ENCODE results near the gene GNAL. TPM values are rescaled to one million over a fixed set of nuclear protein-coding genes. Genes with fewer than 3 reads are reported as not detected.
"Not testable (repeated sequence)": the region's sequence is repeated elsewhere in the genome, so short reads cannot be mapped to it uniquely, and the experiment has no call there.

The GNAL gene
- total RNA-seq (under 1 TPM; 0.10 to 0.37 TPM), total RNA-seq (0.23 to 1.1 reads per million in 2 donors)

- H3K9me3 ChIP-seq (ENCODE audit: control insufficient read depth, low read length, poor library complexity, severe bottlenecking), result peaks cover 4% of the 10 kb centered on the region
- ATAC-seq (peak; percentile 86), DNase-seq (peak in 1 of 3 donors; percentile 33)
- H3K36me3 Mint-ChIP-seq (ENCODE audit: low read depth), result no peaks in the 10 kb centered on the region
- peak within 1 kb of the TSS; percentile 87 for H3K4me3 Mint-ChIP-seq
- peaks cover 8% of the 10 kb centered on the region for H3K4me1 Mint-ChIP-seq
- H3K27me3 Mint-ChIP-seq, result peaks cover 31% of the 10 kb centered on the region
- no peak within 1 kb of the TSS for H3K27ac Mint-ChIP-seq
Measured at GRCh38 chr18:11688972-11689668, at the start of gene GNAL. Gene GNAL, plus strand, starts transcription at chr18:11689264. Its CDS starts 300 bp downstream, at chr18:11689564.

- H3K4me3 Mint-ChIP-seq; H3K9me3 ChIP-seq (ENCODE audit: control insufficient read depth, low read length, poor library complexity, severe bottlenecking); ATAC-seq; H3K36me3 Mint-ChIP-seq (ENCODE audit: low read depth); H3K27ac Mint-ChIP-seq; DNase-seq; H3K4me1 Mint-ChIP-seq: not testable (repeated sequence)
- H3K27me3 Mint-ChIP-seq, result peaks cover 16% of the 10 kb centered on the region
Measured at GRCh38 chr18:11647310-11647709, 41.8 kb upstream of the GNAL start.

- not testable (repeated sequence) for H3K27ac Mint-ChIP-seq, H3K4me3 Mint-ChIP-seq
Measured at GRCh38 chr18:11647804-11648203, 41.3 kb upstream of the GNAL start.

GRCh38 chr18:11649839-11650238 lies 39.2 kb upstream of the GNAL start:
- no peak overlapping the region for H3K4me3 Mint-ChIP-seq
- ATAC-seq (no peak), DNase-seq (no peak)
- peaks cover 3% of the 10 kb centered on the region for H3K4me1 Mint-ChIP-seq
- no peaks in the 10 kb centered on the region for H3K9me3 ChIP-seq (ENCODE audit: control insufficient read depth, low read length, poor library complexity, severe bottlenecking)
- peaks cover 32% of the 10 kb centered on the region for H3K27me3 Mint-ChIP-seq
- peaks cover 4% of the 10 kb centered on the region for H3K36me3 Mint-ChIP-seq (ENCODE audit: low read depth)
- H3K27ac Mint-ChIP-seq, result no peak overlapping the region

More at GRCh38 chr18:11647804-11648203, 41.3 kb upstream of the GNAL start:
- not testable (repeated sequence) for ATAC-seq; H3K36me3 Mint-ChIP-seq (ENCODE audit: low read depth); H3K4me1 Mint-ChIP-seq; H3K9me3 ChIP-seq (ENCODE audit: control insufficient read depth, low read length, poor library complexity, severe bottlenecking); DNase-seq
- H3K27me3 Mint-ChIP-seq, result peaks cover 16% of the 10 kb centered on the region

- H3K9me3 ChIP-seq (ENCODE audit: control insufficient read depth, low read length, poor library complexity, severe bottlenecking), result no peaks in the 10 kb centered on the region
- H3K27me3 Mint-ChIP-seq, result peaks cover 49% of the 10 kb centered on the region
- H3K4me3 Mint-ChIP-seq, result no peak overlapping the region
- ATAC-seq (no peak), DNase-seq (no peak)
- no peak overlapping the region for H3K27ac Mint-ChIP-seq
- peaks cover 4% of the 10 kb centered on the region for H3K36me3 Mint-ChIP-seq (ENCODE audit: low read depth)
- H3K4me1 Mint-ChIP-seq, result peaks cover 13% of the 10 kb centered on the region
Measured at GRCh38 chr18:11651899-11652298, 37.2 kb upstream of the GNAL start.

GRCh38 chr18:11653521-11653920 lies 35.5 kb upstream of the GNAL start:
- ATAC-seq (no peak), DNase-seq (no peak)
- Mint-ChIP-seq H3K4me3 (no peak overlapping the region), H3K36me3 (ENCODE audit: low read depth) (peaks cover 10% of the 10 kb centered on the region), H3K4me1 (peaks cover 13% of the 10 kb centered on the region), H3K27ac (no peak overlapping the region), H3K27me3 (peaks cover 64% of the 10 kb centered on the region)
- H3K9me3 ChIP-seq (ENCODE audit: control insufficient read depth, low read length, poor library complexity, severe bottlenecking), result no peaks in the 10 kb centered on the region

GRCh38 chr18:11654736-11655605 lies 34.1 kb upstream of the GNAL start:
- H3K9me3 ChIP-seq (ENCODE audit: control insufficient read depth, low read length, poor library complexity, severe bottlenecking), result no peaks in the 10 kb centered on the region
- ATAC-seq (peak; percentile 49), DNase-seq (peak in 1 of 3 donors; percentile 29)
- Mint-ChIP-seq H3K4me3 (no peak overlapping the region), H3K27ac (no peak overlapping the region), H3K27me3 (peaks cover 77% of the 10 kb centered on the region), H3K4me1 (peaks cover 13% of the 10 kb centered on the region), H3K36me3 (ENCODE audit: low read depth) (peaks cover 11% of the 10 kb centered on the region)

GRCh38 chr18:11655606-11655932 lies 33.5 kb upstream of the GNAL start:
- no peaks in the 10 kb centered on the region for H3K9me3 ChIP-seq (ENCODE audit: control insufficient read depth, low read length, poor library complexity, severe bottlenecking)
- Mint-ChIP-seq H3K4me3 (no peak overlapping the region), H3K27ac (no peak overlapping the region), H3K27me3 (peaks cover 81% of the 10 kb centered on the region), H3K36me3 (ENCODE audit: low read depth) (peaks cover 11% of the 10 kb centered on the region), H3K4me1 (peaks cover 13% of the 10 kb centered on the region)
- no peak for DNase-seq
- ATAC-seq, result no peak

GRCh38 chr18:11657152-11657551 lies 31.9 kb upstream of the GNAL start:
- DNase-seq (no peak), ATAC-seq (no peak)
- peaks cover 68% of the 10 kb centered on the region for H3K27me3 Mint-ChIP-seq
- H3K4me3 Mint-ChIP-seq, result no peak overlapping the region
- H3K9me3 ChIP-seq (ENCODE audit: control insufficient read depth, low read length, poor library complexity, severe bottlenecking), result no peaks in the 10 kb centered on the region
- no peak overlapping the region for H3K27ac Mint-ChIP-seq
- H3K4me1 Mint-ChIP-seq, result peaks cover 13% of the 10 kb centered on the region
- peaks cover 11% of the 10 kb centered on the region for H3K36me3 Mint-ChIP-seq (ENCODE audit: low read depth)

GRCh38 chr18:11657554-11657953 lies 31.5 kb upstream of the GNAL start:
- no peak overlapping the region for H3K4me3 Mint-ChIP-seq
- H3K4me1 Mint-ChIP-seq, result peaks cover 13% of the 10 kb centered on the region
- peaks cover 11% of the 10 kb centered on the region for H3K36me3 Mint-ChIP-seq (ENCODE audit: low read depth)
- no peak for DNase-seq
- no peak for ATAC-seq
- no peak overlapping the region for H3K27ac Mint-ChIP-seq
- peaks cover 67% of the 10 kb centered on the region for H3K27me3 Mint-ChIP-seq
- no peaks in the 10 kb centered on the region for H3K9me3 ChIP-seq (ENCODE audit: control insufficient read depth, low read length, poor library complexity, severe bottlenecking)

- no peak for ATAC-seq
- Mint-ChIP-seq H3K36me3 (ENCODE audit: low read depth) (peaks cover 11% of the 10 kb centered on the region), H3K4me3 (no peak overlapping the region), H3K4me1 (peaks cover 13% of the 10 kb centered on the region), H3K27ac (no peak overlapping the region), H3K27me3 (peaks cover 67% of the 10 kb centered on the region)
- no peak for DNase-seq
- no peaks in the 10 kb centered on the region for H3K9me3 ChIP-seq (ENCODE audit: control insufficient read depth, low read length, poor library complexity, severe bottlenecking)
Measured at GRCh38 chr18:11658019-11658418, 31.0 kb upstream of the GNAL start.

- no peak for DNase-seq
- no peak overlapping the region for H3K4me3 Mint-ChIP-seq
Measured at GRCh38 chr18:11658989-11659388, 30.1 kb upstream of the GNAL start.

GRCh38 chr18:11660691-11661090 lies 28.4 kb upstream of the GNAL start:
- Mint-ChIP-seq H3K4me3 (no peak overlapping the region), H3K27me3 (peaks cover 45% of the 10 kb centered on the region), H3K36me3 (ENCODE audit: low read depth) (peaks cover 8% of the 10 kb centered on the region), H3K4me1 (peaks cover 2% of the 10 kb centered on the region), H3K27ac (no peak overlapping the region)
- ATAC-seq, result no peak
- H3K9me3 ChIP-seq (ENCODE audit: control insufficient read depth, low read length, poor library complexity, severe bottlenecking), result no peaks in the 10 kb centered on the region
- no peak for DNase-seq

More at GRCh38 chr18:11658989-11659388, 30.1 kb upstream of the GNAL start:
- ATAC-seq, result no peak
- Mint-ChIP-seq H3K4me1 (peaks cover 13% of the 10 kb centered on the region), H3K27me3 (peaks cover 60% of the 10 kb centered on the region), H3K36me3 (ENCODE audit: low read depth) (peaks cover 10% of the 10 kb centered on the region), H3K27ac (no peak overlapping the region)
- no peaks in the 10 kb centered on the region for H3K9me3 ChIP-seq (ENCODE audit: control insufficient read depth, low read length, poor library complexity, severe bottlenecking)

Measured in T-helper 17 cell (primary cell).